Esophagus mucosa (tissue), 1 donor: Measurements from ENCODE around the gene FARS2. TPM values are rescaled to one million over a fixed set of nuclear protein-coding genes. Genes with fewer than 3 reads are reported as not detected.

Experiments
- ATAC-seq: fragments of 200-7000 bp; cut with Tn5 transposase; one replicate; pipeline ENCODE4 v1.9.1; 2020
- total RNA-seq: library from RNA; stranded (reverse); gene quantifications from one replicate; pipeline ENCODE4 v1.2.4, GENCODE V29; 2023
- donor health status: DM: yes; HTN: yes; CAD: no.

FARS2 gene
- total RNA-seq, 1 donor from 2014 or later = 15.4 TPM

DNA sequence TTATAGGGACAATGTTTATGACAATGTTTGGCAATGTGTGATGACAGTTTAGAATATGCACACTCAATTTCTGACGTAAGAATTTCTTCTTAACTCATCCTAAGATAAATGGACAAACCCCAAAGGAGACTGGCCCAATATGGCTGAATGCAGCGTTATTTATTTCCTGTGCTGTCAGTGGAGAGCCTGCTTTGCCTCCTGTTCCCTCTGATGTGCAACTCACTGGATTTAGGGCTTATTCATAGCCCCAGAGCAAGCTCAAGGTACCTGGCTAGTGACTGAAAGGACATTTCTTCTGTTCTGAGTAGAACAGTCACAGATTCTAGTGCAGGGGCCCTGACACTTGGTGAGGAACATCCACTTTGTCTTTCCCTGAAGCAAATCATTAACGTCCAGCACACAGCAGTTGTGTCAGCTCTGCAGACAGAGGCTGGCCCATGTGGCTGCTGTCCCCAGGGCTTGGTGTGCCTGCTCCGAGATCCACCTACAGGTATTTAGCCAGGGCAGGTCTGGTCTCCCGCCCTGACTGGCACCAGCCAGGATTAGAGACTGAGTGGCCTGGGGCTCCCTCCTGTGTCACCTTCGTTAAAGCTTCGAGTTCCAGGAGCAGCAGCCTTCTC is 64.8 kb downstream of the FARS2 start:
- ATAC-seq = no peak

DNA sequence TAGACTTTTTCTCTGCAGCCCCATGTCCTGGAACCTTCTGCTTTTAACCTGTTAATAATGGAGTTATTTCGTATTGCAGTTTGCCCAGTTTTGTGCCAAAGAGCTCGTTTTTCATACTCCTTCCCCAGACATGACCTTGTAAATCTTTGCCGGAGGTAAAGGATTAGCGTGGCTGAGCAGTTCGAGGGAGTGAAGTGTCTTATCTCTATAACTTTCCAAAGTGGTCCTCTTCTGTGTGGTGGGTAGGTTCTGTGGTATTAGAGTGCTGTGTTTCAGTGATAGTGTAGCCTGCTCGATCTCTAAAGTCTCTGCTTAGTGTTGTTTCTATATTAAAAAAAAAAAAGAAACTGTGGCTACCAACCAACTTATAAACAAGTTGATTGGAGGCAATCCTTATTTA is 67.5 kb downstream of the FARS2 start:
- no peak for ATAC-seq

DNA sequence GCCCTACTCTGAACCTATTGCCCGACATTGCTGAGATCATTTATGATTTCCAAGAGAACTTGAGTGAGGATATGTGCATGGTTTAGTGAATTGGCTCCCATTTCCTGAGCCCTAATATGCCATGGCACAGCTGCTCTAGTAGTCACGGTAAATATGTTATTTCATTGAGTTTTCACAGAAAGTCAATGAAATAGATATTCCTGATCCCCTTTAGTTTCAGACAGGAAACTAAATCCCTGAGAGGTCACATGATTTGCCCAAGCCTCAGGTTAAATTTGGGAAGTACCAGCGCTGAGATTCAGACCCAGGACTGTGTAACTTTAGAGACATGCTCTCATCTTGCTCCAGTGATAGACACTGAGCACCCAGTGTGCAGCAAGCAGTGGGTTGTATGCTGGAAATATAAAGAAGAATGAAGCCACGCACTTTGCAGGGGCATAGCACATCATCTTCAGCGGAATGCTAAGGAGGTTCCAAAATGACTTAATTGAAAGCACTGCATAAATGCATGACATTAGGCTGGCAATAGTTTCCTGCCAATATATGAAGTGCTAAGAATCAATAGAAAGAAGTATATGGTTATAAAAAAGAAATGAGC is 70.6 kb downstream of the FARS2 start:
- no peak for ATAC-seq

DNA sequence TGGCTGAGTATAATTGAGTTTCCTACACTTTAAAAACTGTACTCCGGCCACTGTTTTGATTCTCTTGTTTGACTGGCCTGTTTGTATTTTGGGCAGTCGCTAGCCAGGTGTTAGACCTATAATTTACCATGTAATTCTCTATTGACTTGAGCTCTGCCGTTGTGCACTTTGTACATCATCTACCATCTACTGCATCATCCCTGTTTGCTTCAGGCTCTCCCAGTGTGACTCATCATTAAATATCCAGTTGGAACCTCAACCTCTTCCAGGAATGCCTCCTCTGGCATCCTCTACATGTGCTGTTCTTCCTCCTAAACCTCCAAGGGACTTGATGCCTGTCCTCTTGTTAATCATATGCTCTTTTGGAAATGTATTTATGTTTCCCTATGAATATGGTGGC is 72.3 kb downstream of the FARS2 start:
- no peak for ATAC-seq

DNA sequence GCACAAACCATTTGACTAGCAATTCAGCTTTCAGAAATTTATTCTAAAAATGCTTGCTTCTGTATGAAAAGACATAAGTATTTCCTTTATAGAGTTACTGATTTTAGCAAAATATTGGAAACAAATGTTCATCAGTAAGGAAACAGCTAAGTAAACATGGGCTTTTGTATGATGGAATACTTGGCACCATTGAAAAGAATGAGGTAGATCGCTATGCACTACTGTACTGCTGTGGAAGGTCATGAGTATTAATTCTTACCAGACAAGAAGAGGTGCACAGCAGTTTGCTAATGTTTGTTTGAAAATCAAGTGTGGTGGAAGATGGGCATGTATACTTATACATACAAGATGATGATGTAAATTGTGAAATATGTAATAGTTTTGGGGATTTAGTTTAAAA is 73.0 kb downstream of the FARS2 start:
- no peak for ATAC-seq

DNA sequence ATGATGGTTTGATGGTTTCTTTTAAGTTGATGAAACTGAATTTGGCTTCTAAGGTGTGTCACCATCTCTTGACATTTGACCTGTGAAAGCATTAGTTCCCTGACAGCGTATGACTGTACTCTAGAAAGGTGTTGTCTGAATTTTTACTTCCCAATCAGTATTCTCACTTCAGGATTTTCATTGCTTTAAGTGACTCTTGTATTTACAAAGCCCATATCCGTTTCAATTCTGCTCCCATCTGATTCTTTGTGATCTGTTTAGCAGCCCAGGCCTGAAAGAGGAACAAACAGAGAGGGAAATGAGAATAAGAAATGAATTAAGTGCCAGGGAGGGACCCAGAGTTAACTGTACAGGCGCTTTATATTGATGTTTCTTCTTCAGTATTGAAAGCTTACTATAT is 73.7 kb downstream of the FARS2 start:
- ATAC-seq = no peak

DNA sequence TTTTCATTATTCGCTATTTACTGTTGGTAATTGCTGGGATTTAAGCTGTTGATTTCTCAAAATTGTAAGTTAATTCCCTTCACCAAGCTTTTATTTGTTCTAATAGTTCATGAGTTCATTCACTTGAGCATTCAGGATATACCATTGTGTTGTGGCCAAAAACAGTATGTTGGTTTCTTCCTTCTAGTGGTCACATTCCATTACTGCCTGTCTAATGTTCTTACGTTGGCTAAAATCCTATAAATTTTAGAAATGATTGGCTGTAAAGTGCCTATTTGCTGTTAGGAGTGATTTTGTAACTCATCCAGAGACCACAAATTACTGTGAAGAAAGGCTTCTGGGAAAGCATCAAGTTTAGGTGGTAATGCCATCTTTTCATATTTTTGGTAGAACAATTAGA is 76.3 kb downstream of the FARS2 start:
- no peak for ATAC-seq

DNA sequence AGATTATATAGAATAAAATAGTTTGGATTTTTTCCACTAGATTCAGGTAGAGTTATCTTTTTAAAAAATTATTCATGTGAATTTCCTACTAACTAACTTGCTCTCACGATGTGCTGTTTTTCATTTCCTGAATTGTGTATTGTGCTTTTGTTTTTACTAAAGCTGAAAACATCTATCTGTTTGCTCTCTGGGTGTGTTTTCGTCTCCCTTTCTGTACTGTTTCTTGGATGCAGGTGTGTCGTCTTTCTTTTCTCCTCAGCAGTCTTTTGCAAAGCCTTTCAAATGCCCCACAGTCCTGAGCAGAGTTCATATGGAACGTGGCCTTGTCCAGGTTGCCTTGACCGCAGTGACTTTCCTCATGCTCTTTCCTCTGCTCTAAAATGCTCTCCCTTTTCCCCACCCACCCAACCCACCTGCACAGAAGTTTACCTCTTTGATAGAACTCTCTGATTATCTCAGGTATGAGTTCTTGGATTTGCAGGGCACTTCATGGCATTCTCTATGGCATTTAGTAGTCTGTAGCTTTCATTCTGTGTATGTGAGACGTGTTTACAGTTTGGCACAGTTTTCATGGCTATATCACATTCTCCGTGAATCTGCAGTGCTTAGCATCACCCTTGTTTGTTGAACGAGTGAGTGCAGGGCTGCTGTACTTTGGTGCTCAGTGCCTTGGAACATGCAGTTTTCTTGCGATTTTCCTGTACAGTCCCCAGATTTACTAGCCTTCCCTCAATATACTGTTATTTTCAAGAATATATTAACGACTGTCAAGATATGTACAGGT is 77.1 kb downstream of the FARS2 start:
- no peak for ATAC-seq

DNA sequence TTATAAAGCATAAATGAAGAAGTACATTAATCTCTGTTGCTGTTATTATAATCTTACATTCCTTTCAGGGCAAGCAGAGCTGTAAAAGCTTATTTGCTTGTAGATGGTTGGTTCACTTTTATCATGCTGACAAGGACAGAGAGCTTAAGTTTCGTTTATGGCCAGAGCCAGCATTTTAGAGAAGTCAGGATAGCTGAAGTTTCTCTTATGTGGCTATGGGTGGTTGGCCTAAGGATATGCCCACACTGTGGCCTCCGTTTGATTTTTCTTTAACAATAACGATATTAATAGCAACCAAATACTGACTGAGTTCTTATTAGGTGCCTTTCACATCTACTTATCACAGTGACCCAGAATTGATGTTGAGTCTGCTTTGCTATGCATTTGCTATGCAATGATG is 78.5 kb downstream of the FARS2 start:
- no peak for ATAC-seq

DNA sequence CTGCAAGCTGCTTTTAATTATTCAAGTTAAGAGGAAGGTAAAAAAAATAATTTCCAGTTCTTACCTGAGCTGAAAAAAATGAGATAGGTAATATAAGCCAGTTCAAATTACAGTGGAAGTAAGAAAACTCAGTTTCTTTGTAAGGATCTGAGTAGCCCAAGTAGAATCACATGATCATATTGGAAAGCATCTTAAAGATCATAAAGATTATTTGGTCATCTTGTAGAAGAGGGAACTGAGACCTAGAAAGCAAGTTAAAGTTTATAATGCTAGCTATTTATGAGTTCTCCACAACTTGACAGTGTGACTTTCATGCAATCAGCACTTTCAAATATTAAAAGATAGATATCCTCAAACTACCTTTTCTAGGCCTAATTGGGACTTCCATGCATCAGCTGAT is 80.5 kb downstream of the FARS2 start:
- ATAC-seq = no peak

DNA sequence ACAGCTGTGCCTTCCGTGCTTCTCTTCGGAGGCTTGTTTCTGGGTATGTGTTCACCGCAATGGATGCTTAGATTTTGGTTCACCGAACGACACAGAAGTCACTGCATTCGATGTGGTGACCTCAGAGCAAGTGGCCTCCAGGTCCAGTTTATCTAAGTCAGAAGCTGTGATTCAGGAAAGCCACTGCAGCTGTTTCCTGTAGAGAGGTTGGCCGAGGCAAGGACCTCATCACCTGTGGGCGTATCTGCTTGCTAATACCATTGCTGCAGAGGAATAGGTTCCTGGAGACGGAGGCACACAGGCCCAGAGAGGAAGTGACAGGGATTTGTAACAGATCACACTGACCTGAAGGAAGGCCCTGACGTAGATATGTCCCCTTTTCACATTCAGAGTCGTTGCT is 82.7 kb downstream of the FARS2 start:
- ATAC-seq = peak; percentile 44

DNA sequence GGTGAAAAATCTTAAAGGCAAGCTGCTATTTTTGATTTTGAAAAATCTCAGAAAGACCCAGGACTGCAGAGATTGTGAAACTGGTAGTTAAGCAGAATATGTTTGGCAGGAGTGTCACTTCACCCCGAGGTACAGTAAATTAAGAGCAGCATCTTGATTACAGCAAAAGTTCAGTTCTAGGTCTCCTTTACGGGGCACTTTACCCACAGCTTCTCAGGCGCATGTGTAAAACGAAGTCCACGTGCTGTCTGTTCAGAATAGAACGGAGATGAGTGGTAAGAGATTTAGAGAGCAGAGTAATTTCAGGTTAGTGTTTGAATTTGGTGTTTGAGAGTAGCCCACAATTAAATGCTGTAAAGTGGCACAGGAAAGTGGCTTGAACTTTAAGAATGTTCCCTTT is 84.0 kb downstream of the FARS2 start:
- ATAC-seq = no peak

DNA sequence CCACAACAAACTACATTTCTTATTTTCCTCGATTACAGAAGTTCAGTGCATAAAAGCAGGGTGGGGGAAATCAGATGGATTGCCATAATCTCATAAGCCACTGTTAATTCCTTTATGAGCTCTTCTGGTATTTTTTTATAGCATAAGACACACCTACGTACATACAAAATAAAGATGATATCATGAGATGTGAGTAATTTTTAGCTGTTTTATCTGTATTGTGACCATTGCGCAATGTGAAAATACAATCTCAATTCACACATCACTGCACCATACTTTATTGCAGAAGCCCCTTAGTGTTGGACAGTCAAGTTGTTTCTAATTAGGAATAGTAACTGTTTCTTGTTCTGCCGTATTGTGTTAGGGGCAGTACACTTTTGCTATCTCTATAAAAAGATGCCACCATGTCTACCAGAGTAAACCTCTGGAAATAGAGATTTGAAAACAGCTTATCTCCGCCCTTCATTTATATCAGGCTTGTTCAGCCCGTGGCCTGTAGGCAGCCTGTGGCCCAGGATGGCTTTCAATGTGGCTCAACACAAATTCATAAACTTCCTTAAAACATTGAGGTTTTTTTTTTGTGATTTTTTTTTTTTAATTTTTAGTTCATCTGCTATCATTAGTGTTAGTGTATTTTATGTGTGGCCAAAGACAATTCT is 90.4 kb downstream of the FARS2 start:
- no peak for ATAC-seq

DNA sequence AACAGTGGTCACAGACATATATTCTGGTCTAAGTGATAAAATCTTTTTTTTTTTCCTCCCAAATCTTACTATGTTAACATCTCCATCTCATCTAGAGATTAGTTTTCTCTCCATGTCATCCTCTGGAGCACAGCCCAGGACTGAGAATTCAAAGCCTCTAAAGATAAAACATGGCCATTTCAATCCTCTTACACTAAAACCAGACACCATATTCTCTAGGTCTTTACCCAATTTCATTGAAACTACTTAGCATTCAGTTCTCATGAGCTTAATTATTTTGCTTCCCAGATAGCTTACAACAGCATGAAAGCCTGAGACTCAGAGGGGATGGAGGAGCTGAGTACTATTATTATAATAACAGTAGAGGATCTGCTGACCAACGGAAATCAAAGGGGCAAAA is 92.7 kb downstream of the FARS2 start:
- no peak for ATAC-seq

DNA sequence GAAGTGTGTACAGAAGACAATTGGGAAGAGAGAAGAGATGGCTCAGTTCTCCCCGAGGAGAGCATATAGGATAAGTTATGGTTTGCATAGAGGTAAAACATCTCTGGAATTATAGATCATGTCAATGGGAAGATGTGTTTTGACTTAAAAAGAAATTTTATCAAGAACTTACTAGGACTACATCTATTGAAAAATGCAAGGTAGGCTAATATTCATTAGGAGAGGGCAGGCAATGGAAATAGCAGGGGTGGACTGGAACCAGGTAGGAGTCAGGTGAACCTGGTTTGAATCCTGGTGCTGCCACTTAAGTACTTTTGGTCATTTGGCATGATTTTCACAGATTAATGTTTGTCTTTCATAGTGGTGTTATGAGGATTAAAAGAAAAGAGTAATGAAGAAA is 96.2 kb downstream of the FARS2 start:
- ATAC-seq = no peak

DNA sequence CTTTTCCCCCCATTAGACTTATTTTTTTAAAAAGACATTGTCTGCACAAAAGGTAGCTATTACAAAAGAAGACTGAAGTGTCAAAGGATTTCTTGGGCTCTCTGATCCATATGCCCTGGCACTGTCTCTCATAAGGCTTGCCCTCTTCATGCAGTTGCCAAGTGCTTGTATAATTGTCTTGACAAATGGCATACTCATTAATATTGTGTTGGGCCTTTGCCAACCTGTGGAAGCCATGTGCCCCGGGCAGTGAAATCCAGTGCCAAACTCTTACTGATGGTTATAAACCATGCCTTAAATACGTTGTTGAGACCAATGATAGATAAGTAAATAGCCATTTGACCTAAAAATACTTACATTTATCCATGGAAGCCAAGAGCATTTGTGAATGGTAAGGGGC is 98.1 kb downstream of the FARS2 start:
- peak; percentile 44 for ATAC-seq

DNA sequence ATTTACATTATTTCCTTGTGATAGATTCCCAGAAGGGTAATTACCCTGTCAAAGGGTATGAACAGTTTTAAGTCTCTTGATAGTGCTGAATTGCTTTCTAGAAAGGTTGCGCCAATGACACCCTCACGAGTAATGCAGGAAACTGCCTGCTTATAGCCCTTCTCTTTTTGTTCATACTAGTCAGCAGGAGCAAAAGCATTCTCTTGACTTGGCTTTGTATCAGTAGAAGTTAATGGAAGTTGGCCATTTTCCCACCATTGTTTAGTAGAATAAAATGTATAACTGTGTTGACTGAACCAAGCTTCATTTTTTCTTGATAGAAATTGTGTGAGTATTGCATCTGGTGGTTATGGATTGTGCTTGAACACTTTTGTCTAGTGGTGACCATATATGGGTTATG is 100.1 kb downstream of the FARS2 start:
- peak; percentile 59 for ATAC-seq

DNA sequence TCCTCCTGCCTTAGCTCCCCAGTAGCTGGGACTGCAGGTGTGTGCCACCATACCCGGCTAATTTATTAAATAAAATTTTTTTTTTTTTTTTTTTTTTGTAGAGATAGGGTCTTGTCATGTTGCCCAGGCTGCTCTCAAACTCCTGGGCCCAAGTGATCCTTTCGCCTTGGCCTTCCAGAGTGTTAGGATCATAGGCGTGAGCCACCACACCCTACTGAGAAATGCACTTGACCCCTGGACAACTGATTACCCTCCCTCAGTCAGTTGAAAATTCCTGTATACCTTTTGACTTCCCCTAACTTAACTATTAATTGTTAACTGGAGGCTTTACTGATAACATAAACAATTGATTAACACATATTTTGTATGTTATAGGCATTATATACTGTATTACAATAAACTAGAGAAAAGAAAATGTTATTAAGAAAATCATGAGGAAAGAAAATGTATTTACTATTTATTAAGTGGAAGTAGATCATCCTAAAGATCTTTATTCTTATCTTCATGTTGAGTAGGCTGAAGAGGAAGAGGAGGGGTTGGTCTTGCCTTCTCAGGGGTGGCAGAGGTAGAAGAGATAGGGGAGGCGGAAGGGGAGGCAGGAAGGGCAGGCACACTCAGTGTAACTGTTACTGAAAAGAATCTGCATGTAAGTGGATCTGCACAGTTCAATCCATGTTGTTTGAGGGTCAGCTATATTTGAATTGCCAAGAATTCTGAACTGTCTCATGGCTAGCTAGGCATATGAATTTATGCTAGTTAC is 104.3 kb downstream of the FARS2 start:
- no peak for ATAC-seq

DNA sequence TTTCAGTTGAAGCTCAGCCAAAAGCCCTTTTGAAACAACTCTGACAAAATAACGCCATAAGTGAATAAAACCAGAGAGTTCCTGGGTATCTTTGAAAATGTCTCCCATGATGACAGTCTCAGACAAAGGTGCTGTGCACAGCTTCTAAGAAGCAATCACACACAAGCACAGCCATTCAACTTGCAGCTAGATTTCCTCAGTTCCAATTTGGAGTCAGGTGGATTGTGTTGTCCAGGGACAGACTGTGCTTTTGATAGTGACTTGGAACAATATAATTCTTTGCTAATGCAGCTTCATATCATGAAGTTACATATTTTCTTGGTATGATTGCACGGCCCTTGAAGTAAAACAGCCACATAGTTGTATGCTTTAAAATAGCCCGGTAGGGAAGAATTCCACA is 105.6 kb downstream of the FARS2 start:
- no peak for ATAC-seq

DNA sequence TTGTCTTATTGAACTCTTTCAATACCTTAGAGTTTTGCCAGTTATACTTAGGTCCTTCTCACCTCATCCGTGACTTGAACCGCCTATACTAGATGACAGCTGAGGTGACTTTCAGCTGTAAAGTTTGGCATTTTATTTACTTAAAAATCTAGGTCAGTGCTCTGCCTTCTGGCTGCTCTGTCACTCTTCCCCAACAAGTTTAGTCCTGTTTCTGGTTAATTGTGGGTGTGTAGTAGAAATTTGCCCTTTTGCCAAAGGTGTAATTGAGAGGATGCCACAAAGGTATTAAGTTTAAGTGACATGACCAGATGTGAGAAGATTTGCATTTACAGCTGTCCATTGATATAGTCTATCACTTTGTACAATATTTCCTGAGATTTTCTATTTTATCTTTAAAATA is 106.2 kb downstream of the FARS2 start:
- ATAC-seq = peak; percentile 67

DNA sequence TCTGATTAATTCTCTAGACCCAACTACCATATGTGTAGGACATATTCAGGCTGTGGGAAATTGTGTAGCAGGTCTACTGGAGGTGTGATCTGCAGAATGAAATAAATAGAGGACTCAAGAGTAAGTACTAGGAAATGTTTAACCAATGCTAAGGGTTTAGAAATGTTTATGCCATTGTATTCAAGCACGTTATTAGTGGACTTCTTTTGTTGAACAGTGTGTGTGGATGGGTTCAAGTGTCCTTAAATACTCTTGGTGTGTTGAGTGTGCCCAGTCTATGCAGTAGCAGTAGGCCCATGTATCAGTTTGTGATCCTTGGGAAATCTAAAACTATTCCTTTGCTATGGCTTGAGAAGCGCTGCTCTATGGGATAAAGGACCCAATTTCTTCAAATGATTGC is 112.1 kb downstream of the FARS2 start:
- no peak for ATAC-seq

DNA sequence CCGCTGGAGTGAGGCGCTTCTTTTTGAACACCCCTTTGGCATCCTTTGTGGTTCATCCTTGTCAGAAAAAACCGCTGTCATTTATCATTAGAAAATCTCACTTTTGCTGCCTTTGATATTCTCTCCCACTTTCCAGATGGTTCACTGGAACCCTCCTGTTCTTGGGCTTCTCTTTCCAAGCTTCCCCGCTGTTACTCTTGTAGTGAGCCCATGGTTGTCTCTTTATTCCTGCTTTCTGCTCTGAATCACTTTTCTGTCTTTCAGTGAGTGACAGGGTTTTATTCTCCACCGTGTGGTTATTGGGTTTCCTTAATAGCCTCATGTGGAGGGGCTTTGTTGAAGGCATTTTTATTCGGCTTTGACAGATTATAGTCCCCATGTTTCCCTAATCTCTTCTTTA is 117.0 kb downstream of the FARS2 start:
- ATAC-seq = no peak

DNA sequence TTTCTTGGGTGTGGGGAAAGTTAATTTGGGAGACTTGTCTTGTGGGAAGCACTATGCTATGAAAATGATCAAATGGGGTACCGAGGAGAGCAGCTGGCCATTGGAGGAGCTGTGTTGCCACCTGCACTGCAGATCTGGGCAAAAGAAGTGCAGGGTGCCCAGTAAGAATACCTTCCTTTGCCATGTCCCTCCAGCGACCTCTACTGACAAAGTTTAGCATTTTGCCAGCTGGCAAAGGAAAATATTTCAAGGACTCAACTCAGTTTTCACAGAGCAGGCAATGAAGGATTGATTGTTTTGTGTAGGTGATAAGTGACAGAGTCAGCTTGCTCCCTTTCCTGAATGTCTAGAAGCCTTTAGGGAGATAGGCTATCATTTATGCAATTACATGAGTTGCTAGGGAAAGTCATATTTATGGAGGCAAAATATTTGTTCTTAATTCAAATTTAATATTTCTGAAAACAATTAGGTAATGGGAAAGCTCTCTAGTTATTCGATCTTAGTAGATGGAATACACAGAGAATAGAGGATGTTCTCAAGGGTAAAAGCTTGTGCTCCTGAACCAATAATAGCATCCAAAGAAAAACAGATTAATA is 118.4 kb downstream of the FARS2 start:
- ATAC-seq = peak; percentile 55
